AG09309 (cell line): ENCODE measurements around the gene ST8SIA2.

Experiments used
- DNase-seq: peaks from one replicate; pipeline ENCODE4 v3.0.0-alpha.2; 2010; ENCODE audit warnings: low read depth
- H3K4me3 ChIP-seq: 2 replicates; pipeline ENCODE4 v1.5.1; 2011; ENCODE audit warnings: mild to moderate bottlenecking, low read depth, low read length, moderate library complexity; ENCODE audit not compliant: control insufficient read depth
- CTCF ChIP-seq: IDR thresholded peaks from 2 replicates; pipeline ENCODE4 v1.5.1; 2011; ENCODE audit warnings: mild to moderate bottlenecking, low read depth, low read length, inconsistent platforms; ENCODE audit not compliant: insufficient read depth, control insufficient read depth; ENCODE audit errors: missing control alignments

ST8SIA2 gene

GRCh38 chr15:92455271-92455670, 61.6 kb downstream of the ST8SIA2 start:
- TF ChIP-seq CTCF, result no peak
- DNase-seq, result no peak

GRCh38 chr15:92457471-92458041, 63.9 kb downstream of the ST8SIA2 start:
- TF ChIP-seq CTCF, result no peak
- no peak for DNase-seq
- no peak overlapping the region for H3K4me3 ChIP-seq

More at GRCh38 chr15:92455271-92455670, 61.6 kb downstream of the ST8SIA2 start:
- H3K4me3 ChIP-seq, result no peak overlapping the region

- no peak for DNase-seq
- H3K4me3 ChIP-seq, result no peak overlapping the region
- no peak for TF ChIP-seq CTCF
These were observed 66.3 kb downstream of the ST8SIA2 start for GRCh38 chr15:92460023-92460422.

- no peak for DNase-seq
These were observed 68.9 kb downstream of the ST8SIA2 start for GRCh38 chr15:92462424-92463125.

GRCh38 chr15:92463352-92463751, 69.7 kb downstream of the ST8SIA2 start:
- H3K4me3 ChIP-seq, result no peak overlapping the region
- DNase-seq, result no peak
- TF ChIP-seq CTCF, result no peak

More at GRCh38 chr15:92462424-92463125, 68.9 kb downstream of the ST8SIA2 start:
- no peak for TF ChIP-seq CTCF
- no peak overlapping the region for H3K4me3 ChIP-seq

- H3K4me3 ChIP-seq, result no peak overlapping the region
- DNase-seq, result no peak
- no peak for TF ChIP-seq CTCF
These were observed 70.1 kb downstream of the ST8SIA2 start for GRCh38 chr15:92463826-92464225.
